ENCODE measurements around the gene REEP1. TPM values are rescaled to one million over a fixed set of nuclear protein-coding genes. Genes with fewer than 3 reads are reported as not detected.

Gene REEP1
- total and polyA plus RNA-seq, 2 of the 8 experiments (the other 6 are each of a cell fraction or from before 2014, with no cell fraction given) = 0.74 to 1.5 TPM

- Histone ChIP-seq H3K23me2 (ENCODE audit: low read depth, low read length) (no peaks in the 10 kb centered on the region), H3K4me3 (ENCODE audit: extremely low read depth in 1 of 4, insufficient read depth in 2 of 4, low read depth in 3 of 4, low read length in 4 of 4) (no peak overlapping the region), H4K91ac (replicated peaks; ENCODE audit: insufficient read length, low read length) (no peak overlapping the region), H2BK5ac (ENCODE audit: low read depth, low read length) (no peak overlapping the region), H2AFZ (ENCODE audit: low read length) (no peak overlapping the region), H2AK5ac (ENCODE audit: low read depth, low read length) (no peak overlapping the region), H4K20me1 (replicated peaks in 1 of 2; ENCODE audit: control insufficient read depth in 1 of 2, insufficient read depth in 2 of 2, low read length in 2 of 2) (no peaks in the 10 kb centered on the region), H3K56ac (replicated peaks; ENCODE audit: insufficient read length, low read depth, low read length) (no peak overlapping the region), H3K27me3 (replicated peaks in 1 of 4; ENCODE audit: control insufficient read depth in 3 of 4, extremely low read depth in 1 of 4, insufficient read depth in 3 of 4, low read length in 3 of 4) (no peaks in the 10 kb centered on the region), H3K4me2 (ENCODE audit: insufficient read depth in 1 of 2, low read depth in 2 of 2, low read length in 2 of 2) (no peak overlapping the region), H3K23ac (ENCODE audit: insufficient read length) (no peak overlapping the region), H2BK20ac (ENCODE audit: low read length) (no peak overlapping the region), H2BK15ac (ENCODE audit: low read length) (no peak overlapping the region), H3K18ac (ENCODE audit: extremely low read depth, low read length) (no peak overlapping the region), H2BK120ac (replicated peaks; ENCODE audit: low read depth, low read length) (no peak overlapping the region), H3K14ac (ENCODE audit: insufficient read length) (no peak overlapping the region), H3K9ac (replicated peaks in 1 of 4; ENCODE audit: extremely low read depth in 1 of 4, low read depth in 3 of 4, low read length in 3 of 4) (no peak overlapping the region), H4K5ac (ENCODE audit: insufficient read length, low read depth, low read length) (no peak overlapping the region), H3K9me3 (ENCODE audit: insufficient read depth in 2 of 2, low read depth in 1 of 2, low read length in 1 of 2) (no peaks in the 10 kb centered on the region), H3K4me1 (replicated peaks in 1 of 4; ENCODE audit: control insufficient read depth in 3 of 4, insufficient read depth in 4 of 4, low read length in 3 of 4) (no peaks in the 10 kb centered on the region; a peak in 2 of 7 replicates), H3K79me1 (ENCODE audit: low read depth, low read length) (no peaks in the 10 kb centered on the region), H3K4ac (replicated peaks; ENCODE audit: insufficient read length, low read depth, low read length) (no peak overlapping the region), H3K27ac (ENCODE audit: low read depth, low read length) (no peak overlapping the region), H4K8ac (ENCODE audit: extremely low read depth, insufficient read depth, low read length) (no peak overlapping the region), H3K79me2 (ENCODE audit: control insufficient read depth in 1 of 2, insufficient read depth in 2 of 2, low read length in 2 of 2) (no peaks in the 10 kb centered on the region), H2BK12ac (ENCODE audit: low read depth, low read length) (no peak overlapping the region), H3K36me3 (ENCODE audit: control insufficient read depth in 2 of 4, insufficient read depth in 4 of 4, low read length in 3 of 4) (no peaks in the 10 kb centered on the region)
- DNase-seq (ENCODE audit: low read depth in 1 of 2, low spot score in 2 of 2) = no peak
- 87% methylated on average over 5 of the region's 5 CpGs; no CpG with 5 or more reads in 1 of the 2 experiments for WGBS, 2 experiments (ENCODE audit: extremely low coverage in 1 of 2, insufficient coverage in 1 of 2, insufficient read length in 1 of 2, insufficient replicate concordance in 2 of 2, low coverage in 1 of 2, low lambda C conversion rate in 2 of 2, missing lambda C conversion rate in 1 of 2)
- ChIA-PET CTCF (ENCODE audit: partially characterized antibody) (interaction anchor here (1.4 kb wide), 1 partner anchor 12 kb away, joined by 3 read pairs; no protein-coding TSS in a partner anchor), POLR2A (ENCODE audit: partially characterized antibody) (no interaction called here)
- no peak for FAIRE-seq
- TF ChIP-seq CEBPB (IDR thresholded peaks at IDR 0.05; ENCODE audit: low read depth, low read length) = no peak
- no peak for TF ChIP-seq BCL11A (IDR thresholded peaks at IDR 0.05; ENCODE audit: low read depth in 2 of 2, low read length in 2 of 2)
- TF ChIP-seq SAP30 (IDR thresholded peaks at IDR 0.05; ENCODE audit: insufficient read depth, insufficient replicate concordance, low read length) = no peak
- TF ChIP-seq HDAC6 (IDR thresholded peaks at IDR 0.05; ENCODE audit: low read depth, low read length) = no peak
- TF ChIP-seq, protein P1, sequence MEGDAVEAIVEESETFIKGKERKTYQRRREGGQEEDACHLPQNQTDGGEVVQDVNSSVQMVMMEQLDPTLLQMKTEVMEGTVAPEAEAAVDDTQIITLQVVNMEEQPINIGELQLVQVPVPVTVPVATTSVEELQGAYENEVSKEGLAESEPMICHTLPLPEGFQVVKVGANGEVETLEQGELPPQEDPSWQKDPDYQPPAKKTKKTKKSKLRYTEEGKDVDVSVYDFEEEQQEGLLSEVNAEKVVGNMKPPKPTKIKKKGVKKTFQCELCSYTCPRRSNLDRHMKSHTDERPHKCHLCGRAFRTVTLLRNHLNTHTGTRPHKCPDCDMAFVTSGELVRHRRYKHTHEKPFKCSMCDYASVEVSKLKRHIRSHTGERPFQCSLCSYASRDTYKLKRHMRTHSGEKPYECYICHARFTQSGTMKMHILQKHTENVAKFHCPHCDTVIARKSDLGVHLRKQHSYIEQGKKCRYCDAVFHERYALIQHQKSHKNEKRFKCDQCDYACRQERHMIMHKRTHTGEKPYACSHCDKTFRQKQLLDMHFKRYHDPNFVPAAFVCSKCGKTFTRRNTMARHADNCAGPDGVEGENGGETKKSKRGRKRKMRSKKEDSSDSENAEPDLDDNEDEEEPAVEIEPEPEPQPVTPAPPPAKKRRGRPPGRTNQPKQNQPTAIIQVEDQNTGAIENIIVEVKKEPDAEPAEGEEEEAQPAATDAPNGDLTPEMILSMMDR (IDR thresholded peaks at IDR 0.05; ENCODE audit: control extremely low read depth in 1 of 3, insufficient read depth in 1 of 3, low read depth in 1 of 3, low read length in 3 of 3) = no peak
- TF ChIP-seq SRF (IDR thresholded peaks at IDR 0.05; ENCODE audit: low read depth, low read length) = no peak
- TF ChIP-seq EZH2 (IDR thresholded peaks at IDR 0.05; ENCODE audit: low read depth, low read length, severe bottlenecking) = no peak
- TF ChIP-seq CHD2 (IDR thresholded peaks at IDR 0.05; ENCODE audit: low read length) = no peak
- no peak for TF ChIP-seq SP4 (IDR thresholded peaks at IDR 0.05; ENCODE audit: low read length)
- no peak for TF ChIP-seq EP300 (IDR thresholded peaks at IDR 0.05; ENCODE audit: borderline replicate concordance in 1 of 2, low read depth in 2 of 2, low read length in 2 of 2)
- no peak for TF ChIP-seq TCF12 (IDR thresholded peaks at IDR 0.05; ENCODE audit: low read depth, low read length)
- TF ChIP-seq TBP (IDR thresholded peaks at IDR 0.05; ENCODE audit: low read depth, low read length) = no peak
- TF ChIP-seq EGR1 (IDR thresholded peaks at IDR 0.05; ENCODE audit: borderline replicate concordance, low read depth, low read length) = no peak
Measured at GRCh38 chr2:86237172-86237571, 100.3 kb downstream of the REEP1 start.

Measured in H1 (cell line).